KMS-11 (cell line): ENCODE measurements around the gene ZNF554.

ENCODE experiments used
- H2AFZ ChIP-seq: fragments of 200-600 bp; sonication (generic); 2 replicates; pipeline ENCODE4 v1.6.1; 2016; ENCODE audit warnings: antibody characterized with exemption, mixed run types, low read depth
- H3K27ac ChIP-seq: fragments of 200-600 bp; sonication (generic); 2 replicates; pipeline ENCODE4 v1.6.1; 2016; ENCODE audit warnings: mild to moderate bottlenecking, mixed run types
- H3K27me3 ChIP-seq: fragments of 200-600 bp; sonication (generic); 2 replicates; pipeline ENCODE4 v1.6.1; 2017; ENCODE audit warnings: mild to moderate bottlenecking, low read depth, mixed run types, moderate library complexity; ENCODE audit not compliant: insufficient read depth
- H3K36me3 ChIP-seq: fragments of 200-600 bp; sonication (generic); 2 replicates; pipeline ENCODE4 v1.6.1; 2017; ENCODE audit warnings: mild to moderate bottlenecking, mixed run types; ENCODE audit not compliant: insufficient read depth
- H3K4me1 ChIP-seq: fragments of 200-600 bp; sonication (generic); 2 replicates; pipeline ENCODE4 v1.6.1; 2016; ENCODE audit warnings: mild to moderate bottlenecking, low read depth, mixed run types; ENCODE audit not compliant: poor library complexity, severe bottlenecking
- H3K4me2 ChIP-seq: fragments of 200-600 bp; sonication (generic); 2 replicates; pipeline ENCODE4 v1.7.0; 2016; ENCODE audit warnings: mild to moderate bottlenecking, mixed run types
- H3K4me3 ChIP-seq: fragments of 200-600 bp; sonication (generic); IDR thresholded peaks from 2 replicates; pipeline ENCODE4 v1.6.1; 2017; ENCODE audit warnings: low read depth, low read length, mixed read lengths; ENCODE audit not compliant: insufficient read depth
- H3K79me2 ChIP-seq: fragments of 200-600 bp; sonication (generic); 2 replicates; pipeline ENCODE4 v1.6.1; 2016; ENCODE audit warnings: low read depth, mixed run types; ENCODE audit not compliant: insufficient read depth
- H3K9ac ChIP-seq: fragments of 200-600 bp; sonication (generic); 2 replicates; pipeline ENCODE4 v1.6.1; 2016; ENCODE audit warnings: mild to moderate bottlenecking, mixed run types
- H4K20me1 ChIP-seq: fragments of 200-600 bp; sonication (generic); 2 replicates; pipeline ENCODE4 v1.6.1; 2016; ENCODE audit warnings: mild to moderate bottlenecking, mixed run types; ENCODE audit not compliant: insufficient read depth
- CTCF ChIP-seq: fragments of 200-600 bp; sonication (generic); conservative IDR thresholded peaks from 2 replicates; pipeline ENCODE4 v1.6.1; 2017; ENCODE audit warnings: low read depth, mild to moderate bottlenecking, antibody characterized with exemption, low read length, moderate library complexity, mixed read lengths

Gene ZNF554

DNA sequence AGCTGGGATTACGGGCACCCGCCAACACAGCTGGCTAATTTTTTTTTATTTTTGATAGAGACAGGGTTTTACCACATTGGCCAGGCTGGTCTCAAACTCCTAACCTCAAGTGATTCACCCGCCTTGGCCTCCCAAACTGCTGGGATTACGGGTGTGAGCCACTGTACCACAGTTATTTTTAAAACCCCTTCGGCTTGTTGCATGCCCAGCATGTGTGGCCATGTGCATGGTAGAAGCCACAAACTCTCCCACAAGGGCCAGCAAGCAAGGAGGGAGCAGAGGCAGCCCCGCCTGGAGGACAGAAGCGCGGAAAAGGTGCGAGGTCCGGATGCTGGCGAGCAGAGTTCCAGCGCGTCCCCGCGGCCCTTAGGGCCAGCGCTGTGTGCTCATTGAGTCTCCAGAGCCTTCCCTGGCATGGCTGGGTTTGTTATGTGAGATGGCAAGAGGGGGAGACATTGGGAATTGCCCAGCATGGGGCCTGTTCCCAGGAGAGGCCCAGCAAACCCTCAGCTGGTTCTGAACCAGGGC is 21.4 kb upstream of the ZNF554 start:
- Histone ChIP-seq H3K4me1 (no peaks in the 10 kb centered on the region), H3K27me3 (no peaks in the 10 kb centered on the region), H3K79me2 (no peaks in the 10 kb centered on the region), H4K20me1 (no peaks in the 10 kb centered on the region), H3K36me3 (peaks cover 3% of the 10 kb centered on the region; the same call in 1 of the 2 replicates), H3K4me2 (no peak overlapping the region), H3K4me3 (no peak overlapping the region), H3K27ac (no peak overlapping the region), H2AFZ (no peak overlapping the region), H3K9ac (no peak overlapping the region)
- TF ChIP-seq CTCF = no peak

- no peak for TF ChIP-seq CTCF
- Histone ChIP-seq H3K79me2 (no peaks in the 10 kb centered on the region), H2AFZ (no peak overlapping the region), H3K27me3 (no peaks in the 10 kb centered on the region), H4K20me1 (no peaks in the 10 kb centered on the region), H3K9ac (no peak overlapping the region), H3K36me3 (peaks cover 3% of the 10 kb centered on the region; the same call in 1 of the 2 replicates), H3K4me2 (no peak overlapping the region), H3K4me1 (no peaks in the 10 kb centered on the region), H3K4me3 (no peak overlapping the region), H3K27ac (no peak overlapping the region)
These were observed 20.9 kb upstream of the ZNF554 start for GRCh38 chr19:2798733-2799132.

DNA sequence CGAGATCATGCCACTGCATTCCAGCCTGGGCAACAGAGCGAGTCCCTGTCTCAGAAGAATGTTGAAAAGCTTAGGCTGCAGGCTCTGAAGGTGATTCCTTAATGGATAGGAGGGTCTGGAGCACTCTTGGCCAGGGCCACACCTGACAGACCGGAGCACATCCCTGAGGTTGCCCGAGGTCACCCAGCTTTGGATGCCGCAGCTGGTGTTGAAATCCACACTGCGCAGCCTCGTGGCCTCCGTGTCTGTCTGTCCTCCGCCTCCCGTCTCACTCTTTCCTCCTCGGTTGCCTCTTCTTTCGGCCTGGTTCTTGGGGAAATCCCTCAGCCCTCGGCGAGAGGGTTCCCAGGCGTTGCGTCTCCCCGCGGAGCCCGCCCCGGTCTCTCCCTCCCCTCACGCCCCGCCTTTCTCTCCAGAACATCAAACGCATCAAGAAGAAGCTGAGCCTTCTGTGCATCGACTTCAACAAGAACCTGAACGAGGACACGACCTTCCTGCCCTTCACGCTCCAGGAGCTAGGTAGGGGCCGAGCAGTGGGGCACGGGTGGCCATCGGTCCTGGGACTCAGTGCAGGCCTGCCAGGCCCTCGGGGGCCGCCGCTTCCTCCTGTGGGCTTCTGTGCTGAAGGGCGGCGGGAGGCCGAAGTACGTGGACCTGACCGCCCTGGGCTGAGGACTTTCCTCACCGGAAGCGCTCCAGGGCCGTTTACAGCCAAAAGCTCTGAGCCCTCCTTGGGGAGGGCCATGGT is 20.2 kb upstream of the ZNF554 start:
- H3K4me1 ChIP-seq = no peaks in the 10 kb centered on the region
- H3K27ac ChIP-seq = no peak overlapping the region
- no peak overlapping the region for H2AFZ ChIP-seq
- no peak for TF ChIP-seq CTCF
- no peak overlapping the region for H3K4me3 ChIP-seq
- no peaks in the 10 kb centered on the region for H3K79me2 ChIP-seq
- H3K4me2 ChIP-seq = no peak overlapping the region
- no peak overlapping the region for H3K9ac ChIP-seq
- peaks cover 3% of the 10 kb centered on the region; the same call in 1 of the 2 replicates for H3K36me3 ChIP-seq
- H4K20me1 ChIP-seq = no peaks in the 10 kb centered on the region
- no peaks in the 10 kb centered on the region for H3K27me3 ChIP-seq

GRCh38 chr19:2800506-2800905 is 19.2 kb upstream of the ZNF554 start:
- Histone ChIP-seq H3K27ac (no peak overlapping the region), H3K79me2 (no peaks in the 10 kb centered on the region), H4K20me1 (no peaks in the 10 kb centered on the region), H2AFZ (no peak overlapping the region), H3K4me3 (no peak overlapping the region), H3K36me3 (peaks cover 3% of the 10 kb centered on the region; the same call in 1 of the 2 replicates), H3K4me1 (no peaks in the 10 kb centered on the region), H3K27me3 (no peaks in the 10 kb centered on the region), H3K9ac (no peak overlapping the region), H3K4me2 (no peak overlapping the region)
- TF ChIP-seq CTCF = no peak
